Neural cell (in vitro differentiated cells): ENCODE measurements around the gene NCKAP5. TPM values are rescaled to one million over a fixed set of nuclear protein-coding genes. Genes with fewer than 3 reads are reported as not detected.

Experiments
- H2AFZ ChIP-seq: fragments of 200-600, 300-800 bp; sonication (generic), shearing (Covaris generic); 2 replicates; pipeline ENCODE4 v1.6.0; 2014; ENCODE audit warnings: low read depth, mild to moderate bottlenecking, antibody characterized with exemption, low read length, moderate library complexity
- H3F3A ChIP-seq: fragments of 200-600 bp; shearing (Covaris generic); 2 replicates; pipeline ENCODE4 v1.6.1; 2016; ENCODE audit warnings: mild to moderate bottlenecking, moderate library complexity, mixed read lengths, antibody characterized with exemption, low read length; ENCODE audit not compliant: insufficient read depth, poor library complexity, severe bottlenecking
- H3K27ac ChIP-seq: fragments of 200-600, 300-800 bp; sonication (generic), shearing (Covaris generic); 2 replicates; pipeline ENCODE4 v1.5.1; 2014; ENCODE audit warnings: mild to moderate bottlenecking, low read length, moderate library complexity
- H3K27me3 ChIP-seq: fragments of 300-800, 200-600 bp; sonication (generic), shearing (Covaris generic); 2 replicates; pipeline ENCODE4 v1.6.0; 2014; ENCODE audit warnings: mild to moderate bottlenecking, low read depth, low read length, moderate library complexity; ENCODE audit not compliant: insufficient read depth
- H3K36me3 ChIP-seq: fragments of 300-800, 200-600 bp; sonication (generic), shearing (Covaris generic); 2 replicates; pipeline ENCODE4 v1.5.1; 2014; ENCODE audit warnings: mild to moderate bottlenecking, antibody characterized with exemption, low read length, moderate library complexity; ENCODE audit not compliant: insufficient read depth
- H3K4me2 ChIP-seq: fragments of 300-800, 200-600 bp; sonication (generic), shearing (Covaris generic); 2 replicates; pipeline ENCODE4 v1.6.0; 2014; ENCODE audit warnings: mild to moderate bottlenecking, low read length
- H3K4me3 ChIP-seq: fragments of 300-800, 200-600 bp; sonication (generic), shearing (Covaris generic); 2 replicates; pipeline ENCODE4 v1.5.1; 2014; ENCODE audit warnings: mild to moderate bottlenecking, low read length, moderate library complexity
- H3K79me2 ChIP-seq: fragments of 200-600 bp; shearing (Covaris generic); replicated peaks from 2 replicates; pipeline ENCODE4 v1.6.0; 2014; ENCODE audit warnings: mild to moderate bottlenecking, low read length, moderate library complexity; ENCODE audit not compliant: insufficient read depth
- H3K9ac ChIP-seq: fragments of 300-800, 200-600 bp; sonication (generic), shearing (Covaris generic); 2 replicates; pipeline ENCODE4 v1.6.1; 2016; ENCODE audit warnings: mild to moderate bottlenecking, low read length, mixed read lengths
- H3K9me2 ChIP-seq: fragments of 200-600 bp; shearing (Covaris generic); 2 replicates; pipeline ENCODE4 v1.6.1; 2016; ENCODE audit warnings: mild to moderate bottlenecking, low read length, mixed read lengths; ENCODE audit not compliant: insufficient read depth
- H3K9me3 ChIP-seq: fragments of 200-600, 300-800 bp; sonication (generic), shearing (Covaris generic); 2 replicates; pipeline ENCODE4 v1.6.1; 2016; ENCODE audit warnings: mild to moderate bottlenecking, mixed run types, low read length, moderate library complexity, mixed read lengths
- H4K20me1 ChIP-seq: fragments of 200-600 bp; shearing (Covaris generic); 2 replicates; pipeline ENCODE4 v1.6.1; 2016; ENCODE audit warnings: mild to moderate bottlenecking, mixed run types; ENCODE audit not compliant: insufficient read depth
- EP300 ChIP-seq: fragments of 450-650 bp; conservative IDR thresholded peaks from 2 replicates; pipeline ENCODE4 v1.6.1; 2014; ENCODE audit warnings: antibody characterized with exemption, mild to moderate bottlenecking, moderate library complexity; ENCODE audit not compliant: poor library complexity, severe bottlenecking
- EZH2 ChIP-seq: fragments of 200-600, 300-800 bp; shearing (Covaris generic), sonication (generic); IDR thresholded peaks from 2 replicates; pipeline ENCODE4 v1.6.1; 2014; ENCODE audit warnings: antibody characterized with exemption, low read length, borderline replicate concordance, mild to moderate bottlenecking; ENCODE audit not compliant: insufficient read depth, poor library complexity, severe bottlenecking
- MXI1 ChIP-seq: fragments of 450-650 bp; conservative IDR thresholded peaks from 2 replicates; pipeline ENCODE4 v1.6.1; 2014; ENCODE audit warnings: antibody characterized with exemption, mild to moderate bottlenecking; ENCODE audit not compliant: poor library complexity, severe bottlenecking
- POLR2AphosphoS5 ChIP-seq: IDR thresholded peaks from 2 replicates; pipeline ENCODE4 v1.6.1; 2012
- RAD21 ChIP-seq: fragments of 450-650 bp; conservative IDR thresholded peaks from 2 replicates; pipeline ENCODE4 v1.6.1; 2014; ENCODE audit warnings: antibody characterized with exemption, mild to moderate bottlenecking, moderate library complexity
- SMC3 ChIP-seq: fragments of 450-650 bp; conservative IDR thresholded peaks from 2 replicates; pipeline ENCODE4 v1.6.1; 2014; ENCODE audit warnings: antibody characterized with exemption, mild to moderate bottlenecking, moderate library complexity; ENCODE audit not compliant: poor library complexity
- TAF1 ChIP-seq: IDR thresholded peaks from 2 replicates; pipeline ENCODE4 v1.6.1; 2012; ENCODE audit warnings: low read depth
- polyA plus RNA-seq: library from polyadenylated mRNA; depleted of rRNA; stranded (reverse); fragments of >200 nt; gene quantifications from 2 replicates; pipeline ENCODE4 v1.2.3, GENCODE V29; 2014
- TF ChIP-seq, protein P1 (sequence below): fragments of 450-650 bp; IDR thresholded peaks from 2 replicates; pipeline ENCODE4 v1.5.1; 2014; ENCODE audit warnings: antibody characterized with exemption, mild to moderate bottlenecking, moderate library complexity; ENCODE audit not compliant: poor library complexity, severe bottlenecking
- TF ChIP-seq, protein P2 (sequence below): IDR thresholded peaks from 2 replicates; pipeline ENCODE4 v1.6.1; 2012; ENCODE audit warnings: borderline replicate concordance

NCKAP5 gene
- polyA plus RNA-seq, 1 donor from 2014 or later: 2.4 TPM

DNA sequence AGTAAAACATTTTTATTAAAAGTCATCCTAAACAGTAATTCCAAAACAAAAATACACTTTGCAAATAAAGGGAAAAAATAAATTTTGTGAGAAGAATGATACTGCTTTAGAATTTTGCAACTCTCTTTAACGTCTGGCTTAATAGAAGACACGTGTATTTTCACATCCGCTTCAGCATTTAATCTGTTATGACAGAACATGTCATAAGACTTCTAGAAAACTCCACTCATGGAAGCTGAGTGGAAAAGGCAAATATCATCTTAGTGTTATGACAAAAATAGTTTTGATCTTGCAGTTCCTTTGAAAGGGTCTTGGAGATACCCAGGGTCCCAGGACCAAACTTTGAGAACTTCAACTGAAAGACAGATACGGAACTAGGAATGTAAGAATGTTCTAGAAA, 350.1 kb downstream of the NCKAP5 start:
- H4K20me1 ChIP-seq: no peaks in the 10 kb centered on the region
- no peaks in the 10 kb centered on the region for H3K9me2 ChIP-seq
- no peak overlapping the region for H2AFZ ChIP-seq
- no peaks in the 10 kb centered on the region for H3F3A ChIP-seq
- no peak overlapping the region for H3K4me3 ChIP-seq
- no peak overlapping the region for H3K9ac ChIP-seq
- H3K27ac ChIP-seq: no peak overlapping the region
- H3K79me2 ChIP-seq: no peaks in the 10 kb centered on the region
- no peak overlapping the region for H3K4me2 ChIP-seq
- TF ChIP-seq MXI1 (no peak), EP300 (peak; percentile 72), POLR2AphosphoS5 (peak; percentile 57), SMC3 (no peak), TAF1 (no peak), RAD21 (no peak), EZH2 (no peak)
- TF ChIP-seq, protein P1, sequence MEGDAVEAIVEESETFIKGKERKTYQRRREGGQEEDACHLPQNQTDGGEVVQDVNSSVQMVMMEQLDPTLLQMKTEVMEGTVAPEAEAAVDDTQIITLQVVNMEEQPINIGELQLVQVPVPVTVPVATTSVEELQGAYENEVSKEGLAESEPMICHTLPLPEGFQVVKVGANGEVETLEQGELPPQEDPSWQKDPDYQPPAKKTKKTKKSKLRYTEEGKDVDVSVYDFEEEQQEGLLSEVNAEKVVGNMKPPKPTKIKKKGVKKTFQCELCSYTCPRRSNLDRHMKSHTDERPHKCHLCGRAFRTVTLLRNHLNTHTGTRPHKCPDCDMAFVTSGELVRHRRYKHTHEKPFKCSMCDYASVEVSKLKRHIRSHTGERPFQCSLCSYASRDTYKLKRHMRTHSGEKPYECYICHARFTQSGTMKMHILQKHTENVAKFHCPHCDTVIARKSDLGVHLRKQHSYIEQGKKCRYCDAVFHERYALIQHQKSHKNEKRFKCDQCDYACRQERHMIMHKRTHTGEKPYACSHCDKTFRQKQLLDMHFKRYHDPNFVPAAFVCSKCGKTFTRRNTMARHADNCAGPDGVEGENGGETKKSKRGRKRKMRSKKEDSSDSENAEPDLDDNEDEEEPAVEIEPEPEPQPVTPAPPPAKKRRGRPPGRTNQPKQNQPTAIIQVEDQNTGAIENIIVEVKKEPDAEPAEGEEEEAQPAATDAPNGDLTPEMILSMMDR: no peak
- TF ChIP-seq, protein P2, sequence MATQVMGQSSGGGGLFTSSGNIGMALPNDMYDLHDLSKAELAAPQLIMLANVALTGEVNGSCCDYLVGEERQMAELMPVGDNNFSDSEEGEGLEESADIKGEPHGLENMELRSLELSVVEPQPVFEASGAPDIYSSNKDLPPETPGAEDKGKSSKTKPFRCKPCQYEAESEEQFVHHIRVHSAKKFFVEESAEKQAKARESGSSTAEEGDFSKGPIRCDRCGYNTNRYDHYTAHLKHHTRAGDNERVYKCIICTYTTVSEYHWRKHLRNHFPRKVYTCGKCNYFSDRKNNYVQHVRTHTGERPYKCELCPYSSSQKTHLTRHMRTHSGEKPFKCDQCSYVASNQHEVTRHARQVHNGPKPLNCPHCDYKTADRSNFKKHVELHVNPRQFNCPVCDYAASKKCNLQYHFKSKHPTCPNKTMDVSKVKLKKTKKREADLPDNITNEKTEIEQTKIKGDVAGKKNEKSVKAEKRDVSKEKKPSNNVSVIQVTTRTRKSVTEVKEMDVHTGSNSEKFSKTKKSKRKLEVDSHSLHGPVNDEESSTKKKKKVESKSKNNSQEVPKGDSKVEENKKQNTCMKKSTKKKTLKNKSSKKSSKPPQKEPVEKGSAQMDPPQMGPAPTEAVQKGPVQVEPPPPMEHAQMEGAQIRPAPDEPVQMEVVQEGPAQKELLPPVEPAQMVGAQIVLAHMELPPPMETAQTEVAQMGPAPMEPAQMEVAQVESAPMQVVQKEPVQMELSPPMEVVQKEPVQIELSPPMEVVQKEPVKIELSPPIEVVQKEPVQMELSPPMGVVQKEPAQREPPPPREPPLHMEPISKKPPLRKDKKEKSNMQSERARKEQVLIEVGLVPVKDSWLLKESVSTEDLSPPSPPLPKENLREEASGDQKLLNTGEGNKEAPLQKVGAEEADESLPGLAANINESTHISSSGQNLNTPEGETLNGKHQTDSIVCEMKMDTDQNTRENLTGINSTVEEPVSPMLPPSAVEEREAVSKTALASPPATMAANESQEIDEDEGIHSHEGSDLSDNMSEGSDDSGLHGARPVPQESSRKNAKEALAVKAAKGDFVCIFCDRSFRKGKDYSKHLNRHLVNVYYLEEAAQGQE: no peak
- H3K36me3 ChIP-seq: no peaks in the 10 kb centered on the region
- no peaks in the 10 kb centered on the region for H3K9me3 ChIP-seq
- no peaks in the 10 kb centered on the region for H3K27me3 ChIP-seq

- TF ChIP-seq MXI1 (no peak), POLR2AphosphoS5 (no peak), SMC3 (no peak), EZH2 (no peak), TAF1 (no peak), EP300 (no peak), RAD21 (no peak)
- TF ChIP-seq, protein P1: no peak
- TF ChIP-seq, protein P2: no peak
- Histone ChIP-seq H3K79me2 (no peaks in the 10 kb centered on the region), H3K4me2 (no peak overlapping the region), H3K4me3 (no peak overlapping the region), H3K27ac (no peak overlapping the region), H3K9ac (no peak overlapping the region), H3K36me3 (no peaks in the 10 kb centered on the region), H2AFZ (no peak overlapping the region), H3K9me3 (no peaks in the 10 kb centered on the region), H3K9me2 (no peaks in the 10 kb centered on the region), H3F3A (no peaks in the 10 kb centered on the region), H3K27me3 (no peaks in the 10 kb centered on the region), H4K20me1 (no peaks in the 10 kb centered on the region)
These were observed 352.8 kb downstream of the NCKAP5 start for GRCh38 chr2:133215477-133215876.
